ENCODE measurements around the gene JADE3.

JADE3 gene

DNA sequence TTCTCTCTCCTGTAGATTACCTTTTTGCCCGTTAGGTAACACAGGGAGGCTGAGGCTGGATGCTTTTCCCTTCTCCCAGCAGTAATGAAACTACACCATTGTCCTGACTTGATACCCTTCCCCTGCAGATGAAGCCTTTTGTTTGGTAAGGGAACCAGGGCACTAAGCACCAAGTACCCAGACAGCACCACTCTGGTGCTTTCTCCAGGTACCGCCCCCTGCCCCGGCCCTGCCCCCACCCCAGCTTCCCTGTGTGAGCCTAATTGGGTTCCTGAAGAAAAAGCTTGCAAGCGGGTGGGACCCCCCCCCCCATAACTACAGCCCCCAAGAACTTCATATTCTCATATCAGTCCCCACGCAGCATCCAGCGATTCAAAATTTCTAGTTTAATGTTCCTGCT lies 79.8 kb downstream of the JADE3 start:
- no peak for DNase-seq (ENCODE audit: low read depth in 3 of 3, low spot score in 1 of 3)

DNA sequence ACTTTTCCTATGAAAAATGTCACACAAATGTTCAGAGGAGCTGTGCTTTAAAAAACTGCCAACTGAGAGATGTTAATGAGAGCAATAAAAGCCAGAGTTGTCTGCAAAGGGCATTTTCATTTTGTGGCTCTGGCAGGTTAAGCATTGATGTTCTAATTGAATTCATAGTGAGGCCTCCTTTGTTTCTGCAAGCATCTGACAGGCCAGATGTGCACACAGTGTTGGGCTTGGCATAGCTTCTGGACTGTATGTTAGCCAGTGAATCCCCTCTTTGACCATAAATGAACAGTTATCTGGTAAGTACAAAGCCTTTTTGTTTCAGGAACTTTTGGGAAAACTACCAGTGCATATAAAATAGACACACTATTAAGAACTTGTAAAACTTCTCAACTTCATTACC lies 81.9 kb downstream of the JADE3 start:
- DNase-seq (ENCODE audit: low read depth in 3 of 3, low spot score in 1 of 3), result no peak

DNA sequence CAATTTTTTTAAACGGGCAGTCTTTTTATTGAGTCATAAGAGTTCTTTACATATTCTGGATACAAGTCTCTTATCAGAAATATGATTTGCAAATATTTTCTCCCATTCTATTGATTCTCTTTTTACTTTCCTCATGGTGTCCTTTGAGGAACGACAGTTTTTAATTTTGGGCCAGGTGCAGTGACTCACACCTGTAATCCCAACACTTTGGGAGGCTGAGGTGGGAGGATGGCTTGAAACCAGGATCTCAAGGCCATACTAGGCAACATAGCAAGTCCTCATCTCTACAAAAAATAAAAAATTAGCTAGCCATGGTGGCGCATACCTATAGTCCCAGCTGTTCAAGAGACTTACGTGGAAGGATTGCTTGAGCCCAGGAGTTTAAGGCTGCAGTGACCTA lies 99.9 kb downstream of the JADE3 start:
- no peak for DNase-seq (ENCODE audit: low read depth in 3 of 3, low spot score in 1 of 3)

DNA sequence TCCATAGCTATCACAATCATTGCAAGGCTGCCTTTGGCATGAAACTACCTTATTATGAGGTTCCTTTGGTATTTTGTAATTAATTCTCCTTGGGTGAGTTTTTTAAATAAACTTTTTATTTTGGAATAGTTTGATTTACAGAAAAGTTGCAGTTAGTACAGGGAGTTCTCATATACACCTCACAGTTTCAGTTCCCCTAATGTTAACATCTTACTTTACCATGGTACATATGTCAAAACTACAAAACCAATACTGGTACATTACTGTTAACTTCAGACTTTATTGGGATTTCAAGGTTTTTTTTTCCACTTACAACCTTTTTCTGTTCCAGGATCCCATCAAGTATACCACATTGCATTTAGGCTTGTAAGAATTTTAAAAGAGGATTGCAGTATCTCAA lies 114.0 kb downstream of the JADE3 start:
- no peak for DNase-seq (ENCODE audit: low read depth in 3 of 3, low spot score in 1 of 3)

DNA sequence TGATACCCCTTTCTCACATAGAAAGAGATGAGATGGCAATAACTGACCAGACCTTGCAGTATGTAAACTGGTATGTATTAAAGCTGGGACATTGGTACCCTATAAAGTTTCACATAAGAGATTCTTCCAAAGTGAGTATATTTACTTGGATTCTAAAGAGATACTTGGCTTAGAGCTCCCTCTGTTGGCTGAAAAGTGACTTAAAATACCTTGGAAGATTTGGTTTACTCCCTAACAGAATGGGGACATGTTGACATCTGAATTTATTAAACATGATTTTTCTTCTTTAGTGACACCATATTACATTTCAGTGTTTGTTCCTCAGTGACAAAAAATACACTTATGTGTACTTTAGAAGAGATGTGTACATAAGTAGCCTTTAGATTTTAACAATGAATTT lies 118.1 kb downstream of the JADE3 start:
- DNase-seq (ENCODE audit: low read depth in 3 of 3, low spot score in 1 of 3), result no peak

DNA sequence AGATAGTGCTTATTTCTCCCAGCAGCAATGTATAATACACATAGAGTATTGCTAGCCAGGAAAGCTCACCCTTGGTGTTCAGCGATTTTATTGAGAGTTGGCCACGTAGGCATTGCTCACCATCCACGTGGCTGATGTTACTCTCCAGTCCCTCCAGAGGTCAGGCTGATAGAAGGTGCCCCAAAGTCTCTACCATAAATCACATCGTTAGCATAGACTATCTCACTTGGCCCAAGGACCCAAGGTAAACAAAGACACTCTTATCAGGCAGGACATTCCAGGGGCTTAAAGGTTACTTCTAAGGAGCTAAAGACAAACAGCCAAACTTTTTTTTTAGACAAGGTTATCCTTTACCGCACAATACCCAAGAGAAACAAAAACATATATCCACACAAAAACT lies 135.8 kb downstream of the JADE3 start:
- no peak for DNase-seq (ENCODE audit: low read depth in 3 of 3, low spot score in 1 of 3)

DNA sequence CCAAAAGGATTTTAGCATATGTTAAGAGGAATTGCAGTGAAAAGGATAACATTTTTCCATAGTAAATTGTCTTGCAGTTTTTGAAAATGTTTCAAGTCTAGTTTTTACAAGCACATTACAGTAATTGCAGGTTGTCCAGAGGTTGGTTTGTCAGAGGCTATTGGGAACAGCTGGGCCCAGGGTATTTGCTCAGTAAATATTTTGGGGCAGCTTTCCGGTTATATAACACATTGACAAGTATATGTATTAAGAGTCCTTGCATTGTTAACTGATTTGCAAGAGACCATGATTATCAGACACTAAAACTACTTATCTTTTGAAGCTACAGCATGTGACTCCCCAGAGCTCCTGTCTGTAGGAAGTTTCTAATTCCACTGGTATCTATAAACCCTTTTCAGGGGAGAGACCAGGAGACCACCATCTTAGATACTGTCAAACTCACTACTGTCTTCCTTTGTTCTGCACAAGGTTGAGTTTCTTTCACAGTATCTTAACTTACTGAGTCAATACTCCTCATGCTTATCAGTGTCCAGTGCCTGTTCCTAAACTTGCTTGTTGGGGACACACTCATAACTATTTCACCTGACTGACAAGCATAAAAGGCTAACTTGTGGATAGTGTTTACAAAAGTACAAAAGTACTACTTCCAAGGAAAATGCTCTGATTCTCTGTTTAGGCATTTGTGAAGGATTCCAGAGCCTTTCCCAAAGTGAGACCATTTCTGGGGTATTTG lies 147.1 kb downstream of the JADE3 start:
- DNase-seq (ENCODE audit: low read depth in 3 of 3, low spot score in 1 of 3), result no peak

DNA sequence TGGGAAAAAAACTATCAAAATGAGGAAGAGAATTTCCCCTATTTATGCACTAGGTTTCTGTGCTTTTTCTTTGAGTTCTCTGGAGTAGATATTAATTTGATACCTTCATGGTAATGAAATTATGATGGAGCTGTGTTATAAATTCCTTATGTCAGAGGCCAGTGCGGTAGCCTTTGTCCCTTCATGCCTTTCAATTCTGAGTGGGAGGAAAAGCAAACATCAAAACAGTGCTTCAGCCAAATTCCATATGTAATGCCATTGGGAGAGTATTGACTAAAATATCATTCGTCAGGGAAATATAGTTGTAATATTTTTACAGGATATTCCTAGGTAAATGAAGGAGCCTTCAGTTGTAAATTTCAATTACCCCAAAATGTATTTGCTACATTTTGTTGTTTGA lies 148.5 kb downstream of the JADE3 start:
- DNase-seq (ENCODE audit: low read depth in 3 of 3, low spot score in 1 of 3), result no peak

DNA sequence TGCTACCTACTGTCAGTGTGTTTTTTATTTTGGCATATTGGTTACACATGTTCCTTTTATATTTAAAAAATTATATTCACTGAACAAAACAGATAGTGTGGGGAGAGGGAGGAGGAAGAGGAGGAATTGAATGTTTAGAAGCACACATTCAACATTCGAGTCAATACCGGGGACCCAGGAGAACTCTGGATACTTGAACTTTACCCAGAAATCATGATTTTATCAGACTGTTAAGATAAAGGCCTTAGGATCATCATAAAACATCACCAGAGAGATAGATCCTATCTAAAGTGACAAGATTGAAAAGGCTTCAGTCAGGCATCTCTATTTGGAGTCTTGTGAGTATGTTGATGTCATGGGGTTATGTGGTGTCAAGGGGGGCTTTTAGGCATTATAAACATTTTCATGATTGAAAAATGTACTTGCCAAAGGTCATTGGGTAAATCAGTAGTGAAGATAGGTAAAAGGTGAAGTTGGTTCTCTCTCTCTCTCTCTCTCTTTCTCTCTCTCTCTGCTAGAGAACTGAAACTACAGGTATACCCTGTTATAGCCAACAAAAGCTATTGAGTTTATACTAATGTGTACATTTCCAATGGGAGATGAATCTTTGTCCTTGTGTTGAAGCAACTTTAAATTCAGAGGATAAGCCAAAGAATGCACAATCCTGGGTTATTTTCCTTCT lies 149.2 kb downstream of the JADE3 start:
- DNase-seq (ENCODE audit: low read depth in 3 of 3, low spot score in 1 of 3), result no peak

DNA sequence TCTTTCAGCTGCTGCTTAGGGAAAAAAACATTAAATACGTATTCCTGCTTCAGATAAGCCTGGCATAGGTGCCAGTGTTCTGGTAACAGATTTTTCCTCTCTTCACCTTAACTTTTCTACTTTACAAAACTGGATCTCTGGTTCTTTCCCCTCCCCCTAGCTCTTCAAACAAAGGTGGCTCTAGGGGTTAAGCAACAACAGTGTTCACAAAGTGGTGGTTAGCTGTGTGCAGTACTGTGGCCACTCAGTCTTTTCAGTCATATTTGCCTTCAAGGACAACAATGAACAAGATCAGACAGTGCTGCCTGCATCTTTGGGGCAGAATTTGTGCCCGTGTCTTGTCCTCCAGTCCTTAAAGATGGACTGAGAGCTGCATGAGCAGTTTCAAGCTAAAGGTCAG lies 151.0 kb downstream of the JADE3 start:
- DNase-seq (ENCODE audit: low read depth in 3 of 3, low spot score in 1 of 3), result no peak

DNA sequence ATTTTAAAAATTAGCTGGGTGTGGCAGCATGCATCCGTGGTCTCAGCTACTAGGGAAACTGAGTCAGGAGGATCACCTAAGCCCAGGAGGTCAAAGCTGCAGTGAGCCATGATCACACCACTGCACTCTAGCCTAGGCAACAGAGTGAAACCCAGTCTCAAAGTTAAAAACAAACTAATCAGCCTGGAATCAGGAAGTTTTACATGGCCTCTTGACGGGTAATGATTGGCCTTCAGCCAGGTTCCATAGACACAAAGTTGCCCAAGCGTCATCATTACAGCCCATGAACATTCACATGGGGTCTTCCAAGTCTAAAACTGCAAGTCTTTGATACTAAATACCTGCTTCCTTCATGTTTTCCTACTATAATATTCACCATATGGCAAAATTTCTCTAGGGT lies 156.0 kb downstream of the JADE3 start:
- no peak for DNase-seq (ENCODE audit: low read depth in 3 of 3, low spot score in 1 of 3)

DNA sequence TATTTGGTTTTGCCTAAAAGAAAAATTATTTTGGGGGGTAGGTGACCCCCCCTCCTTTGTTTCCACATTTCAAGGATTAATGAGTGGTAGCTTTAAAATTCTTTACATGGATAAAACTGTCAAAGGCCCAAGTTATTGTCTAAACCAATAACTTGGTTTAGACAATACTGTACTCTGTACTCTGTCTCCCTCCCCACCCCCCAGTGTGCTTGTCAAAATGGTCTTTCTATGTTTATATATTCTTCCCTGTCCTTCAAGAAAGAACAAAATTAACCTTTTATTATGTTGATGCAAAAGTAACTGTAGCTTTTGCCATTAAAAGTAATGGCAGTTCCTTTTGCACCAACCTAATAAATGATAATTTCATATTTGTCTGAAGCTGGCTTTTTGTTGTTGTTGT lies 156.5 kb downstream of the JADE3 start:
- DNase-seq (ENCODE audit: low read depth in 3 of 3, low spot score in 1 of 3), result no peak

DNA sequence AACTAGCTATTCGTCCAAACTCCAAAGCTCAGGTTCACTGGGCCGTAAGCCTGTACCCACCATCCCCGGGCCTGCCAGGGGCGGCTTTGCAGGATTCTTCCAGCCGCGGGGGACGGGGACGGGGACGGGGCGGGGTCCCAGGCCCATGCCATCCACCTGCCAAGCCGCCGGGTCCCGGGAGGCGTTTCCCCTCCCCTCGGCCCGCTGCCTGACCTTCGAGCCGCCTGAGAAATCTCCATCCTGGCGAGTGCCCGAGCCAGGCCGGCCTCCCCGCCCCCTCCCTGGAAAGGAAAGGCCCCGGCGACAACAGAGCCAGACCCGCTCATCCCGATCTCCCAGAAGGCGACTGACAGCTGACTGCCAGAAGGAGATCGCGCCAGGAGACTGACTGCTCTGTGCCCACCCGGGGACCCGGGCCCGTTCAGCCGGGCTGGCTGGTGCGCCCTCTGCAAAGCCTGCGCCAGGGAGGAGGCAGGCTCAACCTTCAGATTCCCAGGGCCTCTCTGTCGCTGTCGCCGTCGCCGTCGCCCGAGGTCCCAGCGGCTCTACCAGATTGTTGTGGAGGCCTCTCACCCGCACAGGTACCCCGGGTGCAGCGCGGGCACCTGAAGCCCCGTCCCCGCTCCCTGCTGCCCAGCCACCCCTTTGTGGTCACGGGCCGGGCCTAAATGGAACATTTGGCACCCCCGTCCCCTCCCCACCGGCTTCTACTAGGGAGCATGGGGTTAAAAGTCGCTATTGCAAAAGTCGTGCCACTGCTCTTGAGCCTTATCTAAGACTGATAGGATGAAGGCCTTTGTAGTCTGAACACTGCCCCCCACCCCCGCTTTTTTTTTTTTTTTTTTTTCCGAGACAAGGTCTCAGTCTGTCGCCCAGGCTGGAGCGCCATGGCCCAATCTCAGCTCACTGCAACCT lies 166.2 kb downstream of the JADE3 start, which contains the start of gene RGN:
Gene RGN (plus strand): TSS at position 315 of the 915 bp plus-strand sequence. CDS start 2,702 bp downstream, outside the sequence.
- DNase-seq (ENCODE audit: low read depth in 3 of 3, low spot score in 1 of 3), result no peak

DNA sequence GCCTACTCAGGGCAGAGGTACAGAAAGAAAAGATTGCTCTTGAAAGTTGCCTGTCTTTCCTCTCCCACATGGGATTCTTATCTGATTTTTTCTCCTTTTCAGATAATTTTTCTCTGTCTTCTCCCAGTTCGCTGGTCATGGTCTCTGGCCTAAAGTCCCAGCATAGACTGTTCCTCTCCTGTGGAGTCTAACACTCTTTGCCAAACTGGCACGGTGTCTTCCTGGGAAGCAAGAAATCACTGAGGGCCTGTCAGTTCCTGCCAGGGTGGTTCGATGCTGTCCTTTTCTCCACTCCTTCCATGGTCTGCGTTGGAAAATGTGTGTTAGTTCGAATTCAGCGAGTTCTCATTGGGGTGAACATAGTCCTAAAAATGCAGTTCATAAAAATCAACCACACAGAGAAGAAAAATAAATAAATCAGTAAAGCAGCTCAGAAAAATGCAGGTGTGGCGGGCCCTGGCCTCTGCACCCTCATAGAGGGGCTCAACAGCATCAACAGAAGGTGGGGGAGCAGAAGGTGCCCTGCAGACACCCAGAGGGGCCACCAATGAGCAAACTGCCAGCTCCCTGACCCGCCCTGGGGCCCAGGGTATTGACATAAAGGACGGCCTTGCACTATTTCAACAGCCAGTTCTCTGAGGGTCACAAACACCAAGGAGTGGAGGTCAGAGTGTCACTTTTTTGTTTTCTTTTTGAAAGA lies 168.1 kb downstream of the JADE3 start:
- no peak for DNase-seq (ENCODE audit: low read depth in 3 of 3, low spot score in 1 of 3)

DNA sequence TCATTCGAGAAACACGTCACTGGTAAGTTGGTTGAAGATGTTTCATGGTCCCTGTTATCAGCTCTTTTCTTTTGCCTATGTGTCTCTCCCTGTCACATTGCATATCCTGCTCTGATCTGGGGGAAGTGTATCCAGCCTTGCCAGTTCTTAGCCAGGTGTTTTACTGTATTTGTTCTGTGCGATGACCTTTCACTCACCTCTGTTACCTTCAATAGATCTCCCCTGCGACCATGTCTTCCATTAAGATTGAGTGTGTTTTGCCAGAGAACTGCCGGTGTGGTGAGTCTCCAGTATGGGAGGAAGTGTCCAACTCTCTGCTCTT lies 168.7 kb downstream of the JADE3 start:
- DNase-seq (ENCODE audit: low read depth in 3 of 3, low spot score in 1 of 3), result no peak

DNA sequence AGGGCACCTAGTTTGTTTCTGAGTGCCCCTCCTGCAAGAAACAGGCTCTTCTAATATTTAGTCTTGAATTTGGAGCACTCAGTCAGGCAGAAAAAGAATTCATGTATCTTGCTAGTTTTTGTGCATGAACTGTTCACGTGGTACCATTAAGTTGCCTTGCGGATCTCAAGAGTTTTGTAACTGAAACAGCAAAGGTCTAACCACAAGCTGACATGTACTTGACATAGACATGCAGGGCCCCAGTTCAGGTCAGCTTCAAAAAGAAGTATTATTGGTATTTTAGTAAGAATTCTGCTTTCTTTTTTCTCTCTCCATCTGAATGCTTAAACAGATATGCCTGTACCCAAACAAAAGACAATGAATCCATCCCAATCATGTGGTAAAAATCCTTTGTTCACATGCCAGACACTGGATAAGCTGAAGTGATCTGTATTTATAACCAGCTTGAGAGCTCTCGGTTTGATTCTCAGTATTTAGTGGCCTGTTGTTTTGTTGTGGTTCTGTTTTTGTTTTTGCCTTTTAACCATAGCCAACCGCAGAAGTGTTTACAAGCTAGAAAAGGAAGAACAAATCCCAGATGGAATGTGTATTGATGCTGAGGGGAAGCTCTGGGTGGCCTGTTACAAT lies 179.0 kb downstream of the JADE3 start:
- DNase-seq (ENCODE audit: low read depth in 3 of 3, low spot score in 1 of 3), result no peak

DNA sequence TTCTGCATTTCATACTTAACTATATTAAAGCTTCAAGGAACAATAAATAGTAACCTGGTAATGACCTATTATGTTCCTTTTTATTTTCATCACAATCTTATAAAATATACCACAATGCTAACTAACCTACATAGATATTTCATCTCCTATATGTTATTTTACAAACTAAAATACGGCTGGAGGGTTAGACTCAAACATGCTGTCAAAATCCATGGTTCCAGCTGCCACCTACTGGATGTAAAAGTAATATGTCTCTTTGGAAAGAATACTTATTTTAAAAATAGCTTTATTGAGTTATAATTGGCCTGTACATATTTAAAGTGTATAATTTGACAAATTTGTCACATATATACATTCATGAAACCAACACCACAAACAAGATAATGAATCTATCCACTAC lies 181.0 kb downstream of the JADE3 start:
- DNase-seq (ENCODE audit: low read depth in 3 of 3, low spot score in 1 of 3), result no peak

DNA sequence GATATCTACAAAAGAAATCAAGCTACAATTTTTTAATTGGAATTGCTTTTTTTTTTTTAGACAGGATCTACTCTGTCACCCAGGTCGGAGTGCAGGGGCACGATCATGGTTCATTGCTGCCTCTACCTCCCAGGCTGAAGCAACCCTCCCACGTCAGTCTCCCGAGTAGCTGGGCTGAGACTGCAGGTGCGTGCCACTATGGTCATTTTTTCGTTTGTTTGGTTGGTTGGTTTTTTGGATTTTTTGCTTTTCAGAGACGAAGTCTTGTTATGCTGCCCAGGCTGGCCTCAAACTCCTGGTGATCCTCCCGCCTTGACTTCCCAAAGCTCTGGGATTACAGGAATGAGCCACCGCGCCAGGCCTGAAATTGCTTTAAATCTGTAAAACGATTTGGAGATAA lies 181.6 kb downstream of the JADE3 start:
- DNase-seq (ENCODE audit: low read depth in 3 of 3, low spot score in 1 of 3), result no peak

DNA sequence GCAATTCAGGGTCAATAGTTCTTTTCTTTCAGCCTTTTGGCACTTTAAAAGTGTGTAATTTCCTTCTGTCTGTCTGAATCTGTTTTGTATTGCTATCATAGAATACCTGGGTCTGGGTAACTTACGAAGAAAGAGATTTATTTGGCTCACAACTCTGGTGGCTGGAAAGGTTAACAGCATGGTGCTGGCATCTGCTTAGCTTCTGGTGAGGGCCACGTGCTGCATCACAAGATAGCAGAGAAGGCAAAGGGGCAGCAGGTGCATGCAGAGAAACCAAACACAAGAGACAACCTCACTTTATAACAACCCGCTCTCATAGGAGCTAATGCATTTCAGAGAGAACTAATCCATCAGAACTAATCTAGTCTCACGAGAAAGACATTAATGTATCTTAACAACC lies 184.8 kb downstream of the JADE3 start:
- no peak for DNase-seq (ENCODE audit: low read depth in 3 of 3, low spot score in 1 of 3)

DNA sequence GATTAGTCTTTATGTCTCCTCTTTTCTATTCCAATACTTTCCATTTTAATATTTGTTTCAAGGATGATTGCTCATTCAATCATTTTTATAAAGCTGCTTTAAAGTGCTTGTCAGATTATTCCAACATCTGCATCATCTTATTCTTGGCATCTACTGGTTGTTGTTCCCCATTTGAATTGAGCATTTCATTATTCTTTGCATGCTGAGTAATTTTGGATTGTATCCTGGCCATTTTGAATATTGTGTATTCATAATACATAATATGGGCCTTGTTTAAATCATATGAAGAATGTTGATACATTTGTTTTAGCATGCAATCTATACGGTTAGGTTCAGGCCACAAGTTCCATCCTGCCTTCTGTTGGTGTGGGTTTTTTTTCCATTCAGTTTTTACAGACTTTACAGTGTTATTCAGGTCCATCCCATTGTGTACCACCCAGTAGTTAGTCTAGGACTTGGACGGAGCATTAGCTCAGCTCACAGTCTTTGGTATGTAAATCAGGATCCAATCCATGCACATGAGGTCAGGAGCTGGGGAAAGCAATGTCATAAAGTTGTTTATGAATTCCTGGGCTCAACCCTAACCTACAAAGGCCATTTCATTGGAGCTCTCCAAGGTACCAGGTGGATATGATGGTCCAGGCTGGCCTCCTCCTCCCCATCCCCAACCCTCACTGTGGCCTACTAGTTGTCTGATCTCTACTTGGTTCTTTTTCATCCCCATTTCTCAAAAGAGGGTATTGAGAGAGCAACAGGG lies 186.3 kb downstream of the JADE3 start:
- DNase-seq (ENCODE audit: low read depth in 3 of 3, low spot score in 1 of 3), result no peak
